Retina (tissue), 1 donor: ENCODE measurements around the gene LIX1L.

Experiments
- DNase-seq: peaks from one replicate; pipeline ENCODE4 v3.0.0-alpha.2; 2016

LIX1L gene

DNA sequence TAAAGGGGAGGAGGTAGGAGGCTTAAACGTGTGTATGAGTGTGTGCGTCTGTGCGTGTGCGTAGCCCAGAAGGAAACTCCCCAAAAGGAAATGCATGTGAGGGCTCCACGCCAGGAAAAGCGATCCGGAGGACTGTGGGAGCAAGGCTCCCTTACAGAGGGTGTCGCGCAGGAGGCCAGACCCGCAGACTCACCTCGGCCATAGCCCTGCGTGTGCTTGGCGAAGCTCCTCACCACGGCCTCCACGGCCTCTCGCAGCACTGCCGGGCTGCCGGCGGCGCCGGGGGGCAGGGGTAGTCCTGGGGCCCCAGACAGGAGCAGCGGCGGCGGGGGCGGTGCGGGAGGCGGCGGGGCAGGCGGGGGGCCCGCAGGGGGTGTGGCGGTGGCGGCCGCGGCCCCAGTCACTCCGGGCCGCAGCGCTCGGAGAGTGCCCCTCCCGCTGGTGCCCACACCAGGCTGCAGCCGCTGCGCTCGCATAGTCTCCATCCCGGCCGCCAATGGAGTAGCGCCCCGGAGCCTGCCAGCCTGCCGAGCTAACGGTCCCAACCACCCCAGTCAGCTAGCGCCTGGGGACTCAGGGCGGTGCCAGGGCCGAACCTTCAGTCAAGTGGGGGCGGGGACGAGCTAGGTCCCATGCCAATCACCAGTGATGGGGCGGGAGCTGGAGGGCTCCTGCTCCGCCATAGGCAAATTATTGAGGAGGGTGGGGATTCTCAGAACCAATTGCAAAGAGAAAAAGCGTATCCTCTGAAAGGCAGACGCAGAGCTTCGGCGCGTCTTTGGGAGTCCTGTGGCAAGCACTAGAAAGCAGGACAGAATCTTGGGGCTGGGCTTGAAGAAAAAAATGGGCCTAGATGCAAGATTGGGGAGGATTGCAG, at the start of gene LIX1L:
Gene LIX1L, minus strand, starts transcription at position 575 of the 877 bp plus-strand sequence. Its CDS starts 90 bp downstream, at position 485.
- DNase-seq: peak; percentile 96

DNA sequence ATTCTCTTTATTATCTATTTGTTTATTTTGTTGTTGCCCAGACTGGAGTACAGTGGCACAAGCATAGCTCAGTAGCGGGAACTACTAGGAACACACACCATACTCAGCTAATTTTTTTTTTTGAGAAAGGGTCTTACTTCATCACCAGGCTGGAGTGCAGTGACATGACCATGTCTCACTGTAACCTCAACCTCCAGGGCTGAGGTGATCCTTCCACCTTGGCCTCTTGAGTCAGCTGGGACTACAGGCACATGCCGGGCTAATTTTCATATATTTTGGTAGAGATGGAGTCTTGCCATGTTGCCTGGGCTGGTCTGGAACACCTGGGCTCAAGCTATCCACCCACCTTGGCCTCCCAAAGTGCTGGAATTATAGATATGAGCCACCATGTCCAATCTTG, 43.9 kb upstream of the LIX1L start:
- DNase-seq: no peak

DNA sequence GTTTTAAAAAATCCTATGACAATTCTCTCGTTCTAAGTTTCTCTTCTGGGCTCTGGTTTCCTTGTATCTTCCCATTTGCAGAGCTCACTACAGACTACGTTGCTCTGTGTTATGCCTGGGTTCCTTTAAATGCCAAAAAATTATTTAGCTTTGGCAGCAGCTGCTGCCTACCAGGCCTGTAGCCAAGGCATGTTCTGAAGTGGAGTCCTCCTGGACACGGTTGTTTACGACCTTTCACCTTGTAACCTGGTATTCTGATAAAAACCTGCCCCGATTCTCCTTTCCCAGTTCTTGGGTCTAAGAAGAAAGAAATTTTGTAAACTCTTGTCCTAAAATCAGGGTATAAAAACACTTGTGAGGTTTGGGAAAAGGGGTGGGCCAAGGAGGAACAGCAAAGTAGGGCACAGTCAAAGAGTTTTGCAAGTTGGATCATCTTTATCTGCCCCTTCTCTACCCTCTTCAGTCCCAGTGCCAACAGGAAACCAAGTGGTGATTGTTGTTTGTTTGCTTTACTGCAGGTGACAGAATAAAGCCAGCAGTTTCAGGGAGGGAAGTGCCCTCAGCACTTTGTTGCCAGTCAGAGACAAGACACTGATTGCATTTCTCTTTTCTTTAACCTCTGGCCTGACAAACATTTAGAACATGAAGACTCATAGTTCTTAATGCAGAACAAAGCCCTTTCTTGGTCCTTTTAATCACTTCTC, 41.7 kb upstream of the LIX1L start:
- no peak for DNase-seq

GRCh38 chr1:145997718-145998023, 39.9 kb upstream of the LIX1L start:
- no peak for DNase-seq

DNA sequence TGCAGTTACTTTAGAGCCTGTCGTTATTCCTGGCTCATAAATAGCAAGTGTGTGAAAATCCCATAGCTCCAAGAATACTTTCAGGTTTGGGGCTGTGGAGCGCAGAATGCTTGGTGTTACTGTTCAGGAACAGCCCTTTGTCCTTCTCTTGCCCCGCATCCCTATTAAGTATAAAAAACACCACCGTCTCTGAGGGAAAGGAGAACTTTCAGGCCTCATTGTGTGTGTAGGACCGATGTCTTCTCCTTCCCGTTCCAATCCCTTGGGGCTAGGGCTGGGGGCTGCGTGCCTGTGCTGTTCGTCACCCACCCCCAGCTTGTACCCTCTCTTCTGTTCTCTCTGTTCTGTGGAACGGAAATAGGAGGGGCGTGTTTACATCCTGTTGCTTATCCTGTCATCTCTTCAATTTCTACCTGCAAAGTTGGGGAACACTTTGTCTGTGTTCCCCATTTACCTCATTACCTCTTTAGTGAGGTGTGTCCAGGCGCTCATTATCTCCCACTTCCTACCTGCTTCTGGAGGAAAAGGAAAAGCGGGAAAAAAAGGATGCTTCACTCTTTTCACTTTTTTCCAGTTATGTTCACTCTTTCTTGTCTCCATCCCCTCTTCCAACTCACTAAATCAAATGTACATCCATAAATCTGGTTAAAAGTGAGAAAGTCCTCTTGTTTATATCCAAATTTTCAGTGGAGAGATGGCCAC, 39.4 kb upstream of the LIX1L start:
- no peak for DNase-seq

DNA sequence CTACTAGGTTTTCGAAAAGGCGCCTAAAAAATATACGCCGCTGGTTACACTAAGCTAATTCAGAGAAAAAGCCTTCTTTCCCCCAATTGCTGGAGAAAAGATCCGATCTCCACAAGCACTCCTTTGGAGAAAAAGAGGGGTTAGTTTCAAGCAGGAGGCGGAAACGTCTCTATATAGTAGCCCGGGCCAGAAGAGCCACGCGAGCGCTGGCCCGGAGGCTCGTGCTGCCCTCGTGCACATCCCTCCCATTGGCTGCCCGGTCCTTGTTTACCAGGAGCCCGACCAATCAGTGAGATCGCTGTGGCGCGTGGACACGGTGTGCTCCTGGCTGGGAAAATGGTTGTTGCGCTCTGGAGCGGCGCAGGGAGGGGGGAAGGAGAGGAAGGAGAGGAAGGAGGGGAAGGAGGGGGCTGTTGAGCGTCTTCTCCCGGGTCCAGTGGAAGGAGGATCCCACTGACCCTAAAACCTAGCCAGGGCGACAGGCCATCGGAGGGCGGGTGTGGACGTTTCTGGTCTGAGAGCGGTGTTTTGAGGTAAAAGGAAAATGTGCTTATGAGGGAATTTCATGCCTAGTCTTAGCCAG, 38.7 kb upstream of the LIX1L start, which contains the start of gene TXNIP:
Gene TXNIP, minus strand, starts transcription at position 147 of the 583 bp plus-strand sequence. CDS start 313 bp downstream, outside the sequence.
- DNase-seq: peak; percentile 92

GRCh38 chr1:145995964-145996432, 38.2 kb upstream of the LIX1L start:
- no peak for DNase-seq

GRCh38 chr1:145995148-145995881, 37.5 kb upstream of the LIX1L start:
- no peak for DNase-seq

DNA sequence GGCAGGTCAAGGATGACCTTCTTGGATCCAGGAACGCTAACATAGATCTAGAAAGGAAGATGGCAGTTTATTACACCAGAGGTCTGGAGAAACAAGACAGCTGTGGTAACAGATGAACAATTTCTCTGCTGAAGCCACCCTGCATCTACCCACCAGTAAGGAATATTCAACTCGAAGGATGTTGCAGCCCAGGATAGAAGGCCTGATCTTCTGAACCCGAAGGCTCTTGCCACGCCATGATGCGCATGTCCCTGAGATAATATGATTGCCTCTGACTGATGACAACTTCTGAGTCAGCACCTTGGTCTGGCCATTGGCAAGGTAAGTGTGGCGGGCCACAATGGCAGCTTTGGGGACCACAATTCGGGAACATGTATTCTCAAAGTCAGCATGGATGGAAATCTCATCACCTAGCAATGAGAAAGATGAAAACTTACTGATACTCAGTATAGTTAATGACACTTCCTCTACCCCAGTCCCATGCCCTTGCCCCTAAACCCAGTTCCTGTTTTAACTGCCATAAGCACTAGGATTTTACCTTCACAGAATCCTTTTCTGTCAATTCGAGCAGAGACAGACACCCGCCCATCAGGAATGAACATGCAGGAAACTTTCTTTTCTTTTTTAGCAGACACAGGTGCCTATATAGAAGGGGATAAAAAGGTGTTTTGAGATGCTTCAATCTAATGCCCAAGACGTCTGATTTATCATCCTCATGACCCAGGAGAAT, 36.7 kb upstream of the LIX1L start:
- no peak for DNase-seq

DNA sequence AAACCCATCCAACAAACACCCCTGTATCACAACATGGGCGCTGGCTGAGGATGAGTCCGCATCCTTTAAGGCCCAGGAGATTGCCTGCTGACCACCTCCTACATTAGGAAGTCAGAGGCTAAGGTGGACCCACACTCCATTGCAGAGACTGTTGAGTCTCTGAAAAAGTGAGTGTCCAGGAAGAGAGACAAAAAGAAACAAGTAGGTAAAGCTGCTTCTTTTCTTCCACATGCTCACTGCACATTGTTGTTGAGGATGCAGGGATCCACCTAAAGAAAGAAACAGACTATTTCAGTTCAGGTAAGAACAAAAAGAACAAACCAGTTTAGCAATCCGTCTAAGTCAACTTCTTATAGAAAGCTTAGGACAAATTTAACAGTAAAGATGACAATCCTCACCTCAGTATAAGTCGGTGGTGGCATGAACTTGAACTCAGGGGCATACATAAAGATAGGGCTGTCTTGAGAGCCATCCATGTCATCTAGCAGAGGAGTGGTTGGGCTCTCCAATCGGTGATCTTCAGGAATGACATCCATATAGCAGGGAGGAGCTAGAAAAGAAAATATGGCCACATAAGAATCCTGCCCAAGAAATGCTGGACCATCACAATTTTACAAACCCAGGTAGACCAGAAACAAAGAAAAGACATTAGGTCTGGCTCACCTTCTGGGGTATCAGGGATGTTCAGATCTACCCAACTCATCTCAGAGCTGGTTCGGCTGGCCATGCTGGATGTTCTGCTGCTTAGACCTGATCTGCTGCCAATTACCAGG, 36.0 kb upstream of the LIX1L start:
- no peak for DNase-seq

- DNase-seq: no peak
Measured at GRCh38 chr1:145992958-145993617, 35.3 kb upstream of the LIX1L start.

DNA sequence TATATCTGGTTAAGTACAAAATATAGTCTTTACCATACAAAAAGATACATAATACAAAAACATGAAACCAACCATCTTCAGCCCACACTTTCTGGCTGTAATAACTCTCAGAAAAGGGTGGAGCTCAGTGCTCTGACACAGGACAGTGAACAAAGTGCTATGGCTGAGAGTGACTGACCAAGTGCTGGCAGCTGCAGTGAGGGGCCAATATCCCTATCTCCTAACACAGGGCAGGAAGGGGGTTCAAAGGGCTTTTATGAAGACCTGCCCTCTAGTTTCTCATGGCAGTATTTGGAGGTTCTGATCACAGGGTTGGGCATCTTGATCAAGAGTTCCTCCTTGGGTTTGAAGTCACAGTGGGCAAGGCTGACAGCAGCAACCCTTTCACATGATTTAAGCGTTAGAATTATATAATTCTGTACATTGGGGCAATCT, 34.7 kb upstream of the LIX1L start:
- DNase-seq: no peak

DNA sequence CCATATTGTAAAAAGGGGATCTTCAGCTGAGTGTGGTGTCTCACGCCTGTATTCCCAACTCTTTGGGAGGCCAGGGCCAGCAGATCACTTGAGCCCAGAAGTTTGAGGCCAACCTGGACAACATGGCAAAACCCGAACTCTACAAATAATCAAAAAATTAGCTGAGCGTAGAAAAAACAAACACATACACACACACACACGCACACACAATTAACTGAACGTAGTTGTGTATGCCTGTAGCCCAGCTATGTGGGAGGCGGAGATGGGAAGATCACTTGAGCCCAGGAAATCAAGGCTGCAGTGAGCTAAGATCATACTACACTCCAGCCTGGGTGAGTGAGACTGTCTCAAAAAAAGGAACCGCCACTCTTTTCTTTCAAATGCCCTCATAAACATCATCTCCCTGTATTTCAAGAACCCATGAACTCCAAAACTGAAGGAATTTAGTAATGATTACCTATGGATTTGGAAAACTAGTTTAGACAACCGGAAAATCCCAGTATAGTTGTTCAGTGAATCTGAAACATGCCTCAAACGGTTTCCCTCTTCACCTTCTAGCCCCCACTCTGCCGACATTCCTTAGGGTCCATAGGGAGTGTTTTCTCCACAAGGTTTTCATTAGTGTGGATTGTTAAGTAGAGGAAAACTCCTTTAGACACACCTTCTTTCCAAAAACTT, 34.1 kb upstream of the LIX1L start:
- DNase-seq: peak; percentile 26

GRCh38 chr1:145990249-145990855, 32.5 kb upstream of the LIX1L start:
- DNase-seq: no peak

GRCh38 chr1:145988773-145989172, 31.0 kb upstream of the LIX1L start:
- no peak for DNase-seq

DNA sequence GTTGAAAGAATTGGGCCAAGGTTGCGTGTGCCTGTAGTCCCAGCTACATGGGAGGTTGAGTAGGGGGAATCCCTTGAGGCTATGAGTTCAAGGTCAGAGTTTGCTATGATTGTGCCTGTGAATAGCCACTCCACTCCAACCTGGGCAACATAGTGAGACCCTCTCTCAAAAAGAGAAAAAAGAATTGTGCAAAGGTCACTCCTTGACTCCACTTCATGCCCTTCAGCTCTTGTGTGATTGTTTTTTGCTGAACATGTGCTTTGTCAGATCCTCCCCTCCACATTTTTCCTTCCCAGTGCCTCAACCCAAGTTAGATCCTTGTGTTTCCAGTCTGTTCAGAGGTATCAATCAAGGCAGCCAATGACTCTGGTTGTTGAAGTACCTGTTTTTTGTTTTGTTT, 30.1 kb upstream of the LIX1L start:
- DNase-seq: no peak

DNA sequence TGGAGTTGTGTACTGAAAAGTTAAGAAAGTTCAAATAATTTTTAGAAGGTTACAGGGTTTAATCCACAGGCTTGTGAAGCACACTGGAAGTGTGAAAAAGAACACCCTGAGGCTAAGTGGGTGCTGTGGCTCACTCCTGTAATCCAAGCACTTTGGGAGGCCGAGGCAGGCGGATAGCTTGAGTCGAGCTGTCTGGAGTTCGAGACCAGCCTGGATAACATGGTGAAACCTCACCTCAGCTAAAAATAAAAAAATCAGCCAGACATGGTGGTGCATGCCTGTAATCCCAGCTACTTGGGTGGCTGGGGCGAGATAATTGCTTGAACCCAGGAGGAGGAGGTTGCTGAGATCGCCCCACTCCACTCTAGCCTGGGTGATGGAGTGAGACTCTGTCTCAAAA, 28.7 kb upstream of the LIX1L start:
- no peak for DNase-seq

- no peak for DNase-seq
Measured at GRCh38 chr1:145985502-145986439, 28.0 kb upstream of the LIX1L start.
